ENCODE measurements around the gene SOX6. TPM values are rescaled to one million over a fixed set of nuclear protein-coding genes. Genes with fewer than 3 reads are reported as not detected.

The SOX6 gene
- total RNA-seq, 1 donor from 2014 or later: 4.5 TPM

DNA sequence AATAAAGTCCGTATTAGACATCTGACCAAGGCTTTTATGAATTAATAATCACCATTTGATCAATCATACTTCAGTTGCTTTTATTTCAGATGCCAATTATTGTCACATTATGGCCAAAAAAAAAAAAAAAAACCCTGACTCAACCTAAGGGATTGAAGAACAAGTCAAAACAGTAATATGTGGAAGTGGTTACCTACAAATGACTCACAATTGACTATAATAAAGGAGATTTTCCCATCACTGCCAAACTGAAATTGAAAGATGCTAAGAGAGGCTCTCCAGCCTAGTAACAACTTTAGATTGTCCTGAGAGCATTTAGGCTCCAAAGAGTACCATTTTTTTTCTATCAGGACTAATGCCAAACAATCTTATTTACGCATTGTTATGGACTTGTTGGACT is 35.2 kb downstream of the SOX6 start:
- DNase-seq (ENCODE audit: low spot score): no peak

DNA sequence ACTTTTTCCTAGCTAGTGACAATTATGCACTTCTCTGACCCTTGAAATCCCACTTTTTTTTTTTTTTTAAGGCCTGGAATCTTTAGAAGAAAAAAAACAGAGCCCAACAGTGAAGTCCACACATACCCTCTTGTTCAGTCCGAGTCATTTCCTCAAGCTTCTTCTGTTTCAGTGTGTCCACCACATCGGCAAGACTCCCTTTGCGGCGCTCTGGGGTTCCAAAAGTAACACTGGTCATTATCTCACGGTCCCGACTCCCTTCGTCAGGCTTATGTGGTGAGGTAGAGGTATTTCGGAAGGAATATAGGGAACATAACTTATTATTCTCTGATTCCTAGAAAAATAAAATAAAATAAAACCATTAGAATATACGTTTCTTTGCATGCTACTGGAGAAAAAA is 38.0 kb downstream of the SOX6 start:
- DNase-seq (ENCODE audit: low spot score): no peak

DNA sequence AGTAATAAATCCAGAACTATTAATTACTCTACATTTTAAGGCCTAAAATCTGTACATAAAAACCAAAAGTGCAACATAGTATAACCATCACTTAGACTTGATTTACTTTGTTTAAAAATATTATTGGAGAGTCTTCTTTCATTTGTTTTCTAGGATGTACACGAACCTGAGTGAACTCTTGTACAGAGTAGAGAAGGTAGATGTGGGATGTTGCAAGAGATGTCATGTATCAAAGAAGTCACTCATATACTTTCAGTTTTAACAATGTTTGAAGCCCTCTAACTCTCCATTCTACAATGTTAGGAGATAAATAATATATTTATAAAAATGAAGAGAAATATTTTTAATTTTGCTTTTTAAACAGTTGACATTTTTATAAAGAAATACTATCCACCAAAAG is 38.6 kb downstream of the SOX6 start:
- no peak for DNase-seq (ENCODE audit: low spot score)

DNA sequence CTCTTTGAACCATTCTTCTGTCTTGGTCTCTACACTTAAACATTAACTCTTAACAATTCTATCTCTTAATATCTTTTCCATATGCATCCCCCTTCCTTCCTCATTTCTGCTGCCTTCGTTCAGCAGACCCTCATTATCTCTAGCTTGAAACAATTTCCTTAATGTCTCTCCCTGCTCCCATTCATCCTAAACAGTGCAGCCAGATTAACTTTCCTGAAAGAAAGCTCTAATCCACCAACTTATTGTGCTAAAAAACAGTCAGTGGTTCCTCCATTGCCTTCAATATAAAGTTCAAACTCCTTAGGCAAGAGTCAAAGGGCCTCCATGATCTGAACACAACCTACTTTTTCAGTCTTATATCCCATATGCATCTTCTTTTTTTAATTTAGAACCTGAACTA is 42.5 kb downstream of the SOX6 start:
- DNase-seq (ENCODE audit: low spot score): no peak

DNA sequence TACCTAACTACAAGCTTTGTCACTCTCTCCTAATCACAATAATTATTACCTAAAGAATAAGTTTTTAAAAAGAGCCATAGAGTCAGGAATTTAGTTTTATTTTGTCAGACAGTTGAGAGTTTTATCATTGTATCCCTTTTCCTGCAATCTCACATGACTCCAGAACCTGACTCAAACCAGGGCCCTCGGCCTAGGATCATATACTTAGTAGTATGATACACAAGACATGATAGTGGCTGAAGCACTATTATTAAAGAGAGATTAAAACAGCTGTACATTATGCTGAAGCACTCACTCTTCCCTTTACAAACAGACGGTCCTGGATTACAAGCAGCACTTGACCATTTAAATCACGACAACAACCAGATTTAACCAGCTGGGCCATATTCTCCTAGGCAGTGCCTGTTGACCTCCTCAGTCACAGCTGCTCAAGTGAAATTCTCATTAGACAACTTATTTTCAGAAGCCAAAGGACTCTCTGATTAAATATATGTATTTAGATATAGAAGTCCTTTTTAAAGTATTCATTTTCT is 44.0 kb downstream of the SOX6 start:
- DNase-seq (ENCODE audit: low spot score): no peak

DNA sequence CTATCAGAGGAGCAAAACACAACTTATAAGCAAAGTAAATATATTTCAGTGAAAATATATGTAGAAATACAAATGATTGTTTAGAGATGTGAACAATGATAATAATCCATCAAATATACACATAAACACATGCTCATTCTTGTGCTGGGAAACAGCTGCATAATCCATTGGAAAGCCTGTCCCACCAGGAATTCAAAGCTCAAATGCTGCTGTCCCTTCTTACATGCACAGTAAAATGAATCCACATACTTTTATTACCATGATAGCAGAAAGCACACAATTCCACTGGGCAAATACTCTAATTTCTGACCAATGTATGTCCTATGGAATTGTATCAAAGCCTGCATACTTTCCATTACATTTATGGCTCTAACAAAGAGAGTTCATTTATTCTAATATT is 44.5 kb downstream of the SOX6 start:
- no peak for DNase-seq (ENCODE audit: low spot score)

DNA sequence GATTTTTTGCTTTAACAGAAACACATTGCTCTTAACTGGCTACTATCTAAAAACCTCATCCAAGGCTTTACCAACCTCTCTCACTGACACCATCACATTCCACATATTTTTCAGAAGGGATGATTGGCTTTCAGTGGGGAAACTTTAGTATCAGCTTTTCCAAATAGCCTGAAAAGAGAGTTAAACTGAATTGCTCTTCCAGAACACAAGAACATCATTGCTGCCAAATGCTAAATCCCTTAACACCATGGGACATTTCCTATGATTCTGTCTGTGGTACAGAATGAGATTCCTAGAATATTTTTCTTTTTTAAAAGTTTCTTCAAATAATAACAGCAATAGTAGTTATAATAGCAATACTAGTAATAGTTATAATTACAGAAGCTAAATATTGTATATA is 45.4 kb downstream of the SOX6 start:
- no peak for DNase-seq (ENCODE audit: low spot score)

DNA sequence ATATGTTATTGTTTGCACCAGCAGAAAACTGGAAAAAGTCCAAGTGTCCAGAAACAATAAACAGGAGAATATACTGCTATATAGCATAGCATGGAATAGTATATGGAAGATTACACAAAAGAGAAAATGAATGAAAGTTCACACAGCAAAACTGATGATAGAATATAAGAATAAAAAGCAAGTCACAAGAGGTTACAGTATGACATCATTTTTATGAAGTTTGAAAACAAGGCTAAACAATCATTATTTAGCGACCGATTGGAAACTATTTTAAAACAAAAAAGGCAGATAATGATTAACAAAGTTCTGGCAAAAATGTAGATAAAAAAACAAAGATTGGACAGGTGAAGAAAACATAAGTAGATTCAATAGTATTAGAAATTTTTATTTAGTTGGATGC is 47.1 kb downstream of the SOX6 start:
- no peak for DNase-seq (ENCODE audit: low spot score)

DNA sequence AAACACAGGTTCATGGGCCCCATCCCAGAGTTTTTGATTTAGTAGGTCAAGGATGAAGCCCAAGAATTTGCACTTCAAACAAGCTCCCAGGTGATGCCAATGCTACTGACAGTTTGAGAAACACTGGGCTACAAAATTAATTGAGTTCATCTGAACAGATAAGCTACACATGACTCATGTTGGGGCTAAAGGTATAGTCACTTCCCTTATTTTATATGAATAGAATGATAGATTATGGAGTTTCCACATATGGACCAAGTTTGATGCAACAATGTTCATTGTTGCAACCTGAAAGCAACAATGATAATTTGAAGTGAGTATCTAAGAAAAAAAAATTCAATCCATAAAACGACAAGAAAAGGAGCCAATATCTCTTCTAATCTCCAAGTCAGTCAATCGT is 54.9 kb downstream of the SOX6 start:
- DNase-seq (ENCODE audit: low spot score): no peak

DNA sequence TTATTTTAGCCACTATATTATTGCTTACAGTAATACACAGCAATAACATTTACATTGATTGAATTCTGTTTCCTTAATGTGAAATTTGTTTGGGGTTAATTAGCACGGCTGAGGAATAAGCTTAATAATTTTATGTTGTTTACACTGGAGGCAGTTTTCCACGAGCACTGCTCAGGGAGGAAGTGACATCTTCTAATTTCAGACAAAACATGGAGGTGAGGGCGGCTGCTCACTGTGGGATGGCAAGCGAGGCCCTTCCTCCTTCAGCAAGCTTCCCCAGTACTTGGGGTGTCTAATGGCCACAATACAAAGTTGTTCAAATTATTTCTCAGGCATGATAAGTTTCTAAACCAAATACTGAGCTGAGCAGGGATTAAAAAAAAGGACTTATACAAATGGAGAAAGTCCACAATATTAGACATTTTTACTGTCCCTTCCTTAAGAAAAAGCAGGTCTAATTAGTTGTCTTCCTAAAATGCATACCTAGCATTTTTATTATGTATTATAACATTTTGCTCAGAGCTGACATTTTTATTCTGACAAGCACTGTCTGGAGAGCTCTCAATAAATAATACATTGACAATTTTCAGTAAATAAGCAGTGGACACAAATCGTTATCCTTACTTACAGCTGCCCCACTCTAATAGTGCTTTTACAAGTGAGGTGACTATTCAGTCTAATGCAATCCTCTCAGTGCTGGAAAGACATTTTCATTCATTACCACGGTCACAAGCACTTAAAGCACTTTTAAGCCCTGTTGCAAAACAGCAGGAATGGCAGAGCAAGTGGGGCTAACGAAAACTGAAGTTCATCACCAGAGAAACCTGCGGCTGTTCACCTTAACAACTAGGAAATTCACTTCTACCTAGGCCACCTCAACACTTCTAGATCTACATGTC is 56.2 kb downstream of the SOX6 start:
- no peak for DNase-seq (ENCODE audit: low spot score)

DNA sequence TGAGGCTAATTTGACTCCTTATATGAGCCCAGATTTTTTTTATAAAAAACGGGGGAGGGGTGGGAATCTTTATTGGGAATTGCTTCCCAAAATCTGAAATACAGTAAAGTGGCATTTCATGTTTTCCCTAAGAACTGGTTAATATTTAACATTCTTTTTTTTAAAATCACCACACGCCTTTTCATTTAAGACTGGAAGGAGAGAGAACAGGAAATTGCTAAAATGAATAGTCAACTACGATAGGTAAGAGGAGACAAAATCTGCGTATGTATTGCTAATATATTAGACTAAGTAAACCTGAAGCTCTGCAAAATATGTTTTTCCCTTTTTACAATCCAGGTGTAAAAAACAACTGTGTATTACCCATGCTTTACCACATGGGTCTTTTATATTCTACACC is 57.0 kb downstream of the SOX6 start:
- no peak for DNase-seq (ENCODE audit: low spot score)

DNA sequence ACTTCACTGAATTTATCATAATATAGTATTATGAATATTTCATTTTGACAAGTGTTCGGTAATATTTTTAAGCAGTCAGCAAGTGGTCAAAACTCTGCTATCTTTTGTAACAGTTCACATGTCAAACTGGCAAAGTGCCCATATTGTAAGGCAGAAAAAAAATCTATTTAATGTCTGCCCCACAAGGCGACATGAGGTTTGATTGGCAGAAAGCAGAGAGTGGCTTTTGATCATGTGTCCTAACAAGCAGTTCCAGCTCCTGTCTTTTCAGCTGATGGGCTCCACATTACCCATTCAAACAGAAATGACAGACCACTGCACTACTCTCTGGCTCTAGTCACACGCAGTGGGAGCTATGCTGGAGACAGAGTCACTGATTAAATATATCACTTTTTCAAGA is 59.0 kb downstream of the SOX6 start:
- DNase-seq (ENCODE audit: low spot score): no peak

DNA sequence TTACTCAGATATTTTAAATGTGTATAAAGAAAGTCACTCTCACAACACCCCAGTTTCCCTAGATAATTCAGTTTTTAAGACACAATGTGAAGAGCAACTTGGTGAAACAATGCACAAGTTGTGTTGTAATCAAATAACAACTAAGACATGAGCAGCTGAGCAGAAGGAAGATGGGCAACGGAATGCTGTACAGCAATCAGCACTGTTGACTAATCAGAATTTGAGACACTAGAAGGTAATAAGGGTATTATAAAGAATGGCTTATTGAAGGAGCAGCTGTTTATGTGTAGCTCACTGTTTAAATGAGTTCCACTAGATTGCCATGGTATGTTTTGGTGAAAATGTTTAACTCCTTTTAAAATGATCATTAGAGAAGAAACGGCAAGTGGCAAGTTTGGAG is 60.1 kb downstream of the SOX6 start:
- DNase-seq (ENCODE audit: low spot score): no peak

DNA sequence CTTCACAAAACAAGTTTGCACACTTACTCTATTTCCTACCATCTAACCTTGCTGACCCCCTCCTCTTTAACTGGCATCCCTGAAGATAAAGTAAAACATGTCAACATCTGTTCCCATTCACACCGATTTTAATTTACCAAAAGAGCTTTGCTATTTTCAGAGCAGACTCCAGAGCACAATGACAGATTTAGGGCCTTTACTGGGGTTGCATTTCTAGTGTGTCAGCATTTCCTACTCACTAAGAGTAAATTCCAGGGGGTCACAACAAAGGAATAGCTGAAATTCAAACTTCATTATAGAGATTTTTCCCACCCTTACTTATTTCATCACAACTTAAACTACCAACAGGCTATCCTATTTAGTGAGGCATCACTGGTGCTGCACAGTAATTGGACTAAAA is 60.8 kb downstream of the SOX6 start:
- DNase-seq (ENCODE audit: low spot score): no peak

DNA sequence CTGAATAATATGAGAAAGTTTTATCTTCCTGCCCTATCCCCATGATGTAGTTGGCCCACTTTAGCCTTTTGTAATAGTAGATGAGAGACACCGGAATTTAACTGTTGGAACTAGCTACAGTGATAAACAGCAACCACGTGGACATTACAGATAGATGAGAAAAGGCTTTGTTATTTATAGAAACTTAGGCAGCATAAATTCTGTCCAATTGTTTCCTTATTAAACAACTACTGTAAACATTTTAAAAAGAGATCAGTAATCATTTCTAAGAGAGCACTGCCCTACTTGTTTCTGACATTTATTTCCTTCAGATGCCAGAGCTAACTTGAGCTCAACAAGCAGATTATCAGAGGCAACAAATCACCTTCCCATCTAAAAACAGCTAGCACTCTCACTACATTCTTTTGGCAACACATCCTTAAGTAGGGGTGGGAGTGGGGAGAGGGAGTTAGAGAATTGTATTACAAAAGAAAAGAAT is 63.1 kb downstream of the SOX6 start:
- DNase-seq (ENCODE audit: low spot score): no peak

DNA sequence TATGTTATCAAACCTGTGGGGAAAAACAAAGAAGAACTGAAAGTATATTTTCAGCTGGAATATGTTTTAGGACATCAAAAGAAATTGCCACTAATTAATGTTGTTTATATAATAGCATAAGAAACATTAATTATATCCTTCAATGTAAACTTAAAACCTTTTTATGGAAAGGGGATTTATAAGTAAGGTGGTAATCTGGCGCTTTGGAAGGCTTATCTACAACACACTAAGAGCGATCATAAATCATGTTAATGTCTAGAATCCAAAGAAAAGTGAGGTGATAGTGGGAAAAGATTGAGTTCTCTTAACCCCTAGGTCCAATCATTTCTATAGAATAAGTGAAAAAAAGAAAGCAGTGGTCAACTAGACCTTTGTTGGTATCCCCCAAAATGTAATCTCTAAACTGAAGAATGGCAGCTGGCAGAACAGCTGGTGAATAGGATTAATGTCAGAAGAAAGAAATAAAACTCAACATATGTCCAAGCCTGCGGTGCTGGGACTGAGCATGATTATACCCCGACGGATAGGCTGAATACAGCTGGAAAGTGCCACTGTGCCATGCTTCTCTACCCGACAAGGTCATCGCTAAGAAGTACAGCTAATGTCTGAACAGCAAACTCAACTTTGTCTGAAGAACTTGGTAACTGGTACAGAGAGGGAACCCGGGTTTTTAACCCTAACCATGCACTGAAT is 64.0 kb downstream of the SOX6 start:
- no peak for DNase-seq (ENCODE audit: low spot score)

DNA sequence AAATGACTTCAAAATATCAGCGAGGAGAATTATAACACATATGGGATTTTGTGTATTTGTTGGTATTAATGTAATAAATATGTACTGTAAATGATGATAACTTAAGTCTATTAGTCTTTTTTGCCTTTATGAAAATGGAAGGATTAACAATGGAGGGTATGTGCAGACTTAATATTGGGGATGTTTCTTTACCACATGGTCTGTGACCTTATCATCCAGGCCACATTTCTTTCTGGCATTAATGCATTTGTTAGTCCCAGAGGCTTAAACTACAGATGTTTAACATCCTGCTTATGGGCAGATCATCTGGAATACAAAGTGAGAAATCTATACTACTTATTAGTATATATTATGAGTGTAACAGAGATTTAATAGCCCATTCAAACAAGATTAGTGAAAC is 64.6 kb downstream of the SOX6 start:
- no peak for DNase-seq (ENCODE audit: low spot score)

DNA sequence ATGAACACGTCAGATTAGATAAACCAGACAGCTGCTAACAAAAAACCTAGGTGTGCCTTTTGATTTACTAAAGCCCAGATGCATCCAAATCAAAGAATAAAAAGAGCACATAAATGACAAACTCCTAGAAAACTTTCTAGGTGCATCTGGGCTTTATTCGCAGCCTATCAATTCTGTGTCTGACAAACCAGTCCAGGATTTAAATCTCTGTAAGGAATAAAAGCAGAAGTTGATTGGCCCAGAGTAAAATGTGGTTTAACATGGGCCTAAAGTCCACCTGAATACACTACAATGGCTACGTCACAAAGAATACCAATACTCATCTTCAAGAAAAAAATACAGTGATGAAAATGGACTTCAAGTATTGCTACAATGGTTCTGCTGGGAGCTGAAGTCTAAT is 66.8 kb downstream of the SOX6 start:
- DNase-seq (ENCODE audit: low spot score): no peak

DNA sequence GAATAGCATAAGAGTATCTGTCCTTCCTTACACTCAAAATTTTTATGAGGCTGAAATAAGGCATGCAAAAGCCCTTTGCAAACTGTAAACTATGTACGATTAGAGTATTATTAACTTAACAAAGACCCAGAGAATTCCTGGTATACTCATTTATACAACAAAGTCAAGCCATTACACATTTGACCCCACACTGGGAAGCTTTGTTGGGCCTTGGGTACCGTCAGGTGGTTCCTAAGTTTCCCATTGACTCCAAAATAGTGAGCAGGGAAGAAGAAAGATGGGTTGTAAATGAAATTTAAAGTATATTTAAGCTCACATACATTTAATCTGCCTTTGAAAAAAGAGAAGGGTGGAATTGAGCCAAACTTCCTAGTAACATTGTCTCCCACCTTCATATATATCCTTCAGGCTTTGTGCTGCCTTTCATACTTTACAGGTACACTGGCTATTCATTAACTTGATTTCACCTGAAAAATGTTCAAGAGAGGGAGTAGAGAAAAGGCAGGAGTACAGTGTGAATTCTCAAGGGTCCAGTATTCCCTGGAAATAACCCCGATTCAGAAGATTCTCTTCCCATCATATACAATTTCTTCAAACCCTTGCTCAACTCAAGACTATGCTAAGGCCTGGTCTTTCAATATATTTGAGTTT is 68.6 kb downstream of the SOX6 start:
- DNase-seq (ENCODE audit: low spot score): no peak

DNA sequence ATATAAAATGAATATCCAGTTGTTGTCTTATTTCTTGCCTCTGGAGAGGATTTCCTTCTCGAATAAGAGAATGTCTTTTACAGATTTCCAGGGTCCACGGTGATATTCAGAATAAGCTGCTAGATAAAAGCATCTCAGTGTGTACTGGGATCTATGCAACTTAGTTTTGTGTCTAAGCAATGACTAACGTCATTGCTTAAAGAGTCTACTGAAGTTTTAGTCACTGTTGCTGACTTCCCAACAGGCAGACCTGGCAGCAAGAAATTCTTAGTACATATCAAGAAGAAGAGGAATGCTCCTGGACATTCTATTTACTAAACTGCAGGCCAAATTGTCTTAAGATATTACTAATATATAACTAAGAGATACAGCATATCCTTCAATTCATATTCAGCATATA is 70.3 kb downstream of the SOX6 start:
- no peak for DNase-seq (ENCODE audit: low spot score)

DNA sequence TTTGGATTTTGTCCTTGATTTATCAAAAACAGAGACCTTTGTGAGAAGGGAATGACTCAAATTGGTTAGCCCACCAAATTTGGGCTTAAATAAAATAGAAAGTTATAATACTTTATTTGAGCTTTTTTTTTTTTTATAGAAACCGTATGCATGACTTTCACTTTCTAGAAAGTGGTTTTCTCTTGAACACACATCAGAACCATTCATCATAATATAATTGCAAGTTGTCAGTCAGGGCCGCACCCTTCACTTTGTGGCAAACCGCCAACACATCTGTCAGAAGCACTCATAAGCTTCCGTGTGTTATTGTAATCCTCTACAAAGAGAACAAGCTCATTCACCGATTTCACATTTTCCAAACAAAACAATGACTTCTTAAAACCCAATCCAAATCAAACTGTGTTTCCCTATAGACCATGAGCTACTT is 76.1 kb downstream of the SOX6 start:
- DNase-seq (ENCODE audit: low spot score): no peak

DNA sequence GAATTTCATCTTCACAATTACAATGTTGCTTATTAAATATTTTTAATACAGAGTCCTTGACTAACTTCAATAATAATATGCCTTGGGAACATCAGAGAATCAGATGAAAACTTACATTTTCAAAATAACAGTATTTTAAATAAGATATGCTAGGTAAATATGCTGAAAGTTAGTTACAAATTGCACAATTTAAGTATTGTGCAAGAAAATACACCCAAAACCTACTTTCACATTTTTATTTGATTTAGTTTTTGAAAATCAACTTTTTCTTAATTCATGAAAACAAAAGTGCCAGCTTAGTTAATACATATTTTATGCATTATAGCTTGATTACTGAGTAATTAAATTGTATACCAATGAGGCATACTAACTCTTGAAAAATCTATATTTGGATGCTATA is 76.8 kb downstream of the SOX6 start:
- no peak for DNase-seq (ENCODE audit: low spot score)

Measured in mesenteric fat pad (tissue), 1 donor.